HL-60 (cell line): ENCODE data around the gene PCNP.

Experiments
- DNase-seq, 2 experiments: peaks; one replicate each; pipeline ENCODE4 v3.0.0-alpha.2; 2010 to 2020; ENCODE audit warnings: low read depth in 1 of 2, low spot score in 1 of 2
- H3K27ac ChIP-seq: fragments of 250-450 bp; sonication (Bioruptor Pico); replicated peaks from 2 replicates; pipeline ENCODE4 v1.5.1; 2020; ENCODE audit warnings: mild to moderate bottlenecking, moderate library complexity
- H3K27me3 ChIP-seq: fragments of 250-450 bp; sonication (Bioruptor Pico); 2 replicates; pipeline ENCODE4 v1.5.1; 2021; ENCODE audit warnings: mild to moderate bottlenecking, moderate library complexity; ENCODE audit not compliant: insufficient read depth, poor library complexity, severe bottlenecking
- H3K4me3 ChIP-seq: replicated peaks from 2 replicates; pipeline ENCODE4 v1.5.1; 2011; ENCODE audit warnings: mild to moderate bottlenecking, control low read depth, low read length; ENCODE audit not compliant: insufficient read depth
- GABPA ChIP-seq: IDR thresholded peaks from 2 replicates; pipeline ENCODE4 v1.6.1; 2012; ENCODE audit warnings: low read depth
- POLR2AphosphoS5 ChIP-seq: IDR thresholded peaks from 2 replicates; pipeline ENCODE4 v1.6.1; 2012; ENCODE audit warnings: low read depth
- SPI1 ChIP-seq: IDR thresholded peaks from 2 replicates; pipeline ENCODE4 v1.6.1; 2012; ENCODE audit warnings: low read depth, mild to moderate bottlenecking, borderline replicate concordance
- TF ChIP-seq, protein P1 (sequence below): IDR thresholded peaks from one replicate; pipeline ENCODE4 v1.5.1; 2011; ENCODE audit warnings: low read length, control low read depth, inconsistent platforms; ENCODE audit not compliant: insufficient read depth
- TF ChIP-seq, protein P2 (sequence below): IDR thresholded peaks from 2 replicates; pipeline ENCODE4 v1.6.1; 2012; ENCODE audit warnings: low read depth; ENCODE audit not compliant: insufficient replicate concordance

Gene PCNP

DNA sequence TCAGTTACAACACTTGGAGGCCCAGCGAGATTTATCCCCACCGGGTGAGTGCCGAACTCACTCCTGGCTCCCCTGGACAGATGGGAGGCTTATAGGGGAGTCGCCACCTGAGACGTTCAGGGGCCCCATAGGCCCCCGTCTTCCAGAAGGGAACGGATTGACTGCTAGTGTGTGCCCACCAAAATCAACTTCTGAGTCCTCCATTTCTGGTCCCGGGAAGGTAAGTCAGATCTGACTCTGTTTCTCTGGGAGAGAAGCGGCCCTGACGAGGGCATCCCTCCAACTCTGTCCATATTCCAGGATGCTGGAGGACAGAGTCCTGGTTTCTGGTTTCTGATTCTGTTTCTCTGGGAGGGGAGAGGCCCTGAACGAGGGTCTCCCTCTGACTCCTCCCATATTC is 58.6 kb downstream of the PCNP start:
- no peaks in the 10 kb centered on the region for H3K27me3 ChIP-seq
- no peak overlapping the region for H3K27ac ChIP-seq
- no peak overlapping the region for H3K4me3 ChIP-seq
- TF ChIP-seq, protein P1, sequence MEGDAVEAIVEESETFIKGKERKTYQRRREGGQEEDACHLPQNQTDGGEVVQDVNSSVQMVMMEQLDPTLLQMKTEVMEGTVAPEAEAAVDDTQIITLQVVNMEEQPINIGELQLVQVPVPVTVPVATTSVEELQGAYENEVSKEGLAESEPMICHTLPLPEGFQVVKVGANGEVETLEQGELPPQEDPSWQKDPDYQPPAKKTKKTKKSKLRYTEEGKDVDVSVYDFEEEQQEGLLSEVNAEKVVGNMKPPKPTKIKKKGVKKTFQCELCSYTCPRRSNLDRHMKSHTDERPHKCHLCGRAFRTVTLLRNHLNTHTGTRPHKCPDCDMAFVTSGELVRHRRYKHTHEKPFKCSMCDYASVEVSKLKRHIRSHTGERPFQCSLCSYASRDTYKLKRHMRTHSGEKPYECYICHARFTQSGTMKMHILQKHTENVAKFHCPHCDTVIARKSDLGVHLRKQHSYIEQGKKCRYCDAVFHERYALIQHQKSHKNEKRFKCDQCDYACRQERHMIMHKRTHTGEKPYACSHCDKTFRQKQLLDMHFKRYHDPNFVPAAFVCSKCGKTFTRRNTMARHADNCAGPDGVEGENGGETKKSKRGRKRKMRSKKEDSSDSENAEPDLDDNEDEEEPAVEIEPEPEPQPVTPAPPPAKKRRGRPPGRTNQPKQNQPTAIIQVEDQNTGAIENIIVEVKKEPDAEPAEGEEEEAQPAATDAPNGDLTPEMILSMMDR, result no peak
- TF ChIP-seq SPI1 (no peak), GABPA (no peak), POLR2AphosphoS5 (no peak)
- TF ChIP-seq, protein P2, sequence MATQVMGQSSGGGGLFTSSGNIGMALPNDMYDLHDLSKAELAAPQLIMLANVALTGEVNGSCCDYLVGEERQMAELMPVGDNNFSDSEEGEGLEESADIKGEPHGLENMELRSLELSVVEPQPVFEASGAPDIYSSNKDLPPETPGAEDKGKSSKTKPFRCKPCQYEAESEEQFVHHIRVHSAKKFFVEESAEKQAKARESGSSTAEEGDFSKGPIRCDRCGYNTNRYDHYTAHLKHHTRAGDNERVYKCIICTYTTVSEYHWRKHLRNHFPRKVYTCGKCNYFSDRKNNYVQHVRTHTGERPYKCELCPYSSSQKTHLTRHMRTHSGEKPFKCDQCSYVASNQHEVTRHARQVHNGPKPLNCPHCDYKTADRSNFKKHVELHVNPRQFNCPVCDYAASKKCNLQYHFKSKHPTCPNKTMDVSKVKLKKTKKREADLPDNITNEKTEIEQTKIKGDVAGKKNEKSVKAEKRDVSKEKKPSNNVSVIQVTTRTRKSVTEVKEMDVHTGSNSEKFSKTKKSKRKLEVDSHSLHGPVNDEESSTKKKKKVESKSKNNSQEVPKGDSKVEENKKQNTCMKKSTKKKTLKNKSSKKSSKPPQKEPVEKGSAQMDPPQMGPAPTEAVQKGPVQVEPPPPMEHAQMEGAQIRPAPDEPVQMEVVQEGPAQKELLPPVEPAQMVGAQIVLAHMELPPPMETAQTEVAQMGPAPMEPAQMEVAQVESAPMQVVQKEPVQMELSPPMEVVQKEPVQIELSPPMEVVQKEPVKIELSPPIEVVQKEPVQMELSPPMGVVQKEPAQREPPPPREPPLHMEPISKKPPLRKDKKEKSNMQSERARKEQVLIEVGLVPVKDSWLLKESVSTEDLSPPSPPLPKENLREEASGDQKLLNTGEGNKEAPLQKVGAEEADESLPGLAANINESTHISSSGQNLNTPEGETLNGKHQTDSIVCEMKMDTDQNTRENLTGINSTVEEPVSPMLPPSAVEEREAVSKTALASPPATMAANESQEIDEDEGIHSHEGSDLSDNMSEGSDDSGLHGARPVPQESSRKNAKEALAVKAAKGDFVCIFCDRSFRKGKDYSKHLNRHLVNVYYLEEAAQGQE, result no peak
- no peak for DNase-seq

DNA sequence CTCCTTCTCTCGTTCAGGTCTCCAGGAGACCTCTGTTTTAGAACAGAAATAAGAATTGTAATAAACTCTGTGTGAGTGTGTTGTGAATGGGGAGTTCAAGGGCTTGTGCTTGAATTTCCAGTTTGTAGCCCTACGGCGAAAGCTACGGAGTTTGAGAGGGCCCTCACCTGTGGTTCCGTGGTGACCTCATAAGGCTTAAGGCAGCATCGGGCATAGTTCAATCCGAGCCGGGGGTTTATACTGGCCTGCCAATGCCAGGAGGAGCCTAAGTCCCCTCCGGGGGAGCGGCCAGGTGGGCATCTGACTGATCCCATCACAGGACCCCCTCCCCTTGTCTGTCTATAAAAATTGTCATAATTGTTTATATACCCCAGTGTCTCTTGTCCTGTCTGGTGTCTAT is 59.2 kb downstream of the PCNP start:
- Histone ChIP-seq H3K4me3 (no peak overlapping the region), H3K27ac (no peak overlapping the region), H3K27me3 (no peaks in the 10 kb centered on the region)
- TF ChIP-seq POLR2AphosphoS5, result no peak
- no peak for TF ChIP-seq GABPA
- no peak for DNase-seq

DNA sequence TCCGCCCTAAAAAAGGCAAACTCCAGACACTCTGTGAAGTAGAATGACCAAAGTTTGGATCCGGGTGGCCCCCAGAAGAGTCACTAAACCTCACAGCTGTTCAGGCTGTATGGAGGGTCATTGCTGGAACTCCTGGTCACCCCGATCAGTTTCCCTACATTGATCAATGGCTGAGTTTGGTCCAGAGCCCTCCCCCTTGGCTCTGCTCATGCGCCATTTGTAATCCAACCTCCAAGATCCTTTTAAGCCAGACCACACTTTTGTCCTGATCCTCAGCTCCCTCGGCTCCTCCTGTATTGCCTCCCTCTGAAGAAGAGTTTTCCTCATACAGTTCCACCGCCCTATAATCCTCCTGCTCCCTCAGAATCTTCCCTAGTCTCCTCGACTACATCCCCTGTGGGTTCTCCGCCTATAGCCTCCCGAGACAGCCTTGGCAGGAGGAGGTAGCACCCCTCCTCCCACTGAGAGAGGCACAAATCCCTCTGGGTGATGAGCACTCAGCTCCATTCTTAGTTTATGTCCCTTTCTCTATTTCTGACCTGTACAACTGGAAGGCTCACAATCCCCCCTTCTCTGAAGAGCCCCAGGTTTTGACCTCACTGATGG is 60.7 kb downstream of the PCNP start:
- H3K27me3 ChIP-seq, result no peaks in the 10 kb centered on the region
- no peak overlapping the region for H3K4me3 ChIP-seq
- no peak for DNase-seq

DNA sequence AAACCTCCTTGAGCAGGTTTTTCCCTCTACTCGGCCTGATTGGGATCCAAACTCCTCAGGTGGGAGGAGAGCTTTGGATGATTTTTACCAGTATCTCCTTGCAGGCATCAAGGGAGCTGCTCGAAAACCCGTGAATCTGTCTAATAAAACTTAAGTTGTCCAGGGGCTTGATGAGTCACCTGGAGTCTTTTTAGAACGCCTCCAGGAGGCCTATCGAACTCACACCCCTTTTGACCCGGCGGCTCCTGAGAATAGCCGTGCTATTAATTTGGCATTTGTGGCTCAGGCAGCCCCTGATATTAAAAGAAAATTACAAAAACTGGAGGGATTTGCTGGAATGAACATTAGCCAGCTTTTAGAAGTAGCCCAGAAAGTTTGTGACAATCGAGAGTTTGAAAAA is 61.4 kb downstream of the PCNP start:
- Histone ChIP-seq H3K27ac (no peak overlapping the region), H3K27me3 (no peaks in the 10 kb centered on the region), H3K4me3 (no peak overlapping the region)
- TF ChIP-seq GABPA (no peak), POLR2AphosphoS5 (no peak)
- TF ChIP-seq, protein P2, result no peak
- DNase-seq, result no peak

More for the DNA sequence above, 60.7 kb downstream of the PCNP start:
- no peak overlapping the region for H3K27ac ChIP-seq
- TF ChIP-seq, protein P1, result no peak
- TF ChIP-seq GABPA (no peak), POLR2AphosphoS5 (no peak), SPI1 (no peak)
- TF ChIP-seq, protein P2, result no peak
